Mucosa of rectum (tissue), 2 donors: Measurements from ENCODE around the gene MGRN1.

Experiments used
- H3K27ac ChIP-seq, 2 donors: one replicate each; pipeline ENCODE4 v1.7.0; 2013; ENCODE audit warnings: inconsistent platforms in 2 of 2, low read depth in 2 of 2, low read length in 2 of 2
- H3K27me3 ChIP-seq, 2 donors: one replicate each; pipeline ENCODE4 v1.7.0; 2013; ENCODE audit warnings: low read length in 2 of 2; ENCODE audit not compliant: control insufficient read depth in 2 of 2, insufficient read depth in 2 of 2
- H3K36me3 ChIP-seq, 2 donors: one replicate each; pipeline ENCODE4 v1.7.0; 2013; ENCODE audit warnings: low read length in 2 of 2; ENCODE audit not compliant: control insufficient read depth in 2 of 2, insufficient read depth in 2 of 2
- H3K4me1 ChIP-seq, 2 donors: one replicate each; pipeline ENCODE4 v1.7.0; 2013; ENCODE audit warnings: low read length in 2 of 2, mild to moderate bottlenecking in 1 of 2; ENCODE audit not compliant: control insufficient read depth in 2 of 2, insufficient read depth in 2 of 2
- H3K4me3 ChIP-seq, 2 donors: one replicate each; pipeline ENCODE4 v1.7.0; 2013; ENCODE audit warnings: low read length in 2 of 2
- H3K9ac ChIP-seq, 2 donors: one replicate each; pipeline ENCODE4 v1.7.0; 2013; ENCODE audit warnings: low read length in 2 of 2, low read depth in 1 of 2, mild to moderate bottlenecking in 1 of 2
- H3K9me3 ChIP-seq, 2 donors: one replicate each; pipeline ENCODE4 v1.7.0; 2013; ENCODE audit warnings: low read length in 2 of 2; ENCODE audit not compliant: control insufficient read depth in 2 of 2
- donor health status: healthy.
- donor health status: Normal muscosa, but diverticular disease.

The MGRN1 gene

GRCh38 chr16:4624015-4624826 lies at the start of gene MGRN1:
Gene MGRN1 (plus strand): TSS chr16:4624826. CDS start chr16:4624961, 135 bp downstream.
- Histone ChIP-seq H3K4me3 (peak within 1 kb of the TSS; percentile 90 to 96), H3K36me3 (peaks cover 0 to 5% of the 10 kb centered on the region in 2 donors), H3K27ac (peak within 1 kb of the TSS; percentile 96), H3K27me3 (no peaks in the 10 kb centered on the region), H3K9me3 (no peaks in the 10 kb centered on the region), H3K4me1 (peaks cover 11 to 18% of the 10 kb centered on the region in 2 donors), H3K9ac (peak within 1 kb of the TSS; percentile 84 to 98)

DNA sequence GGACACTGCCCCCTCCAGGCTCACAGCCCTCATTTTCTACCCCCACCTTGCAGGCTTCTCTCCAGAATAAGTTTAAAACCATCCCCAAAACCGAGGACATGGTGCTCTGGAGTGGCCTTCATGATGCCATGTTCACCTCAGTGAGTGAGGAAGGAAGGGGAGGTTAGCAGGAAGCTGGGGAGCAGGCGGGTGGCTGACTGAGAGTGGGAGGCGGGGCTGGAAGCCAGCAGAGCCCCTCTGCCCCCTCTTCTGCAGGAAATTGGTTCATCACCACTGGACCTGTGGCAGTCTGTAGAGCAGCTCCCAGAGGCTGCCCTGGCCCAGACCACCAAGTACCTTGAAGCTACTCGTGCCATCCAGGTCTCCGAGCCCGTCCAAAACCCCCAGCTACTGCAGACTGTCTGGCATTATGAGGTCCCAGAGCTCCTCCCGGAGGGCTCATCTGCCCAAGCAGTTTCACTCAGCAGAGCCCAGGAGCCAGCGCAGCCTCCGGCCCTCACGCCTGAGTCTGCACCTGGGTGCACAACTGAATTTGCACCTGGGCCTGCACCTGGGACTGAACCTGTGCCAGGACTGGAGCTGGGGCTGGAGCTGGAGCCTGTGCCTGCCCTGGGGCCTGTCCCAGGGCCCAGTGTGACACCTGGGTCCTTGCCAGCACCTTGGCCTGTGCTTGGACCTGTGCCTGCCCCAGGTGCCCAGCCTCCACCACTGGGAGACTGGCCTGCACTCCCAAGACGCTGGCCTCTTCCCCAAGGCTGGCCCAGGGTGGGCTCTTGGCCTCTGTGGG lies 49.5 kb upstream of the MGRN1 start:
- Histone ChIP-seq H3K9ac (no peak overlapping the region), H3K4me3 (no peak overlapping the region), H3K27me3 (no peaks in the 10 kb centered on the region), H3K36me3 (no peaks in the 10 kb centered on the region), H3K9me3 (no peaks in the 10 kb centered on the region), H3K4me1 (no peaks in the 10 kb centered on the region), H3K27ac (no peak overlapping the region)

DNA sequence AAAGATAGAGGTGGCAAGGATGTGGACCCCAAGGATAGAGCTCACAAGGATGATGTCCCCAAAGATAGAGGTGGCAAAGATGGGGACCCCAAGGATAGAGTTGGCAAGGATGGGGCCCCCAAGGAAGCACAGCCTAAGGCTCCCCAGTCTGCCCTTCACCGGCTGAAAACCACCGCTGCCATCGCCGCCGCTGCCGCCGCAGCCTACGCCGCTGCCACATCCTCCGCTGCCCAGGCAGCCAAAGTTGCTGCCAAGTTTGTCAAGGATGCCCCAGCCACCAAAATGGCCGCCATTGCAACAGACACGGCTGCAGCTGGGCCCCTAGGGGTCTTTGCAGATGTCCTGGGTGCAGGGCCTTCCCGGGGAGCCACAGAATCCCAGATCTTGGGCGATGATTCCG lies 48.6 kb upstream of the MGRN1 start:
- H3K4me3 ChIP-seq: no peak overlapping the region
- no peak overlapping the region for H3K9ac ChIP-seq
- no peaks in the 10 kb centered on the region for H3K4me1 ChIP-seq

GRCh38 chr16:4578961-4579530 lies 45.6 kb upstream of the MGRN1 start:
- Histone ChIP-seq H3K4me3 (no peak overlapping the region), H3K9me3 (no peaks in the 10 kb centered on the region), H3K4me1 (no peaks in the 10 kb centered on the region), H3K36me3 (no peaks in the 10 kb centered on the region), H3K27me3 (no peaks in the 10 kb centered on the region), H3K9ac (no peak overlapping the region), H3K27ac (no peak overlapping the region)

More for the DNA sequence above, 48.6 kb upstream of the MGRN1 start:
- H3K27me3 ChIP-seq: no peaks in the 10 kb centered on the region
- no peaks in the 10 kb centered on the region for H3K9me3 ChIP-seq
- no peak overlapping the region for H3K27ac ChIP-seq
- H3K36me3 ChIP-seq: no peaks in the 10 kb centered on the region

GRCh38 chr16:4580250-4580649 lies 44.4 kb upstream of the MGRN1 start:
- no peaks in the 10 kb centered on the region for H3K9me3 ChIP-seq
- H3K27ac ChIP-seq: no peak overlapping the region
- no peaks in the 10 kb centered on the region for H3K36me3 ChIP-seq
- H3K27me3 ChIP-seq: no peaks in the 10 kb centered on the region
- no peaks in the 10 kb centered on the region for H3K4me1 ChIP-seq
- H3K4me3 ChIP-seq: no peak overlapping the region
- no peak overlapping the region for H3K9ac ChIP-seq

- Histone ChIP-seq H3K4me1 (no peaks in the 10 kb centered on the region), H3K27ac (no peak overlapping the region), H3K27me3 (peaks cover 3 to 5% of the 10 kb centered on the region in 2 donors), H3K9ac (no peak overlapping the region), H3K36me3 (no peaks in the 10 kb centered on the region), H3K4me3 (no peak overlapping the region), H3K9me3 (no peaks in the 10 kb centered on the region)
These were observed 40.7 kb upstream of the MGRN1 start for GRCh38 chr16:4583906-4584305.

GRCh38 chr16:4586291-4586690 lies 38.3 kb upstream of the MGRN1 start:
- no peaks in the 10 kb centered on the region for H3K36me3 ChIP-seq
- H3K4me3 ChIP-seq: no peak overlapping the region
- H3K9me3 ChIP-seq: no peaks in the 10 kb centered on the region
- no peak overlapping the region for H3K9ac ChIP-seq
- H3K27ac ChIP-seq: no peak overlapping the region
- H3K27me3 ChIP-seq: peaks cover 3 to 5% of the 10 kb centered on the region in 2 donors
- H3K4me1 ChIP-seq: no peaks in the 10 kb centered on the region

DNA sequence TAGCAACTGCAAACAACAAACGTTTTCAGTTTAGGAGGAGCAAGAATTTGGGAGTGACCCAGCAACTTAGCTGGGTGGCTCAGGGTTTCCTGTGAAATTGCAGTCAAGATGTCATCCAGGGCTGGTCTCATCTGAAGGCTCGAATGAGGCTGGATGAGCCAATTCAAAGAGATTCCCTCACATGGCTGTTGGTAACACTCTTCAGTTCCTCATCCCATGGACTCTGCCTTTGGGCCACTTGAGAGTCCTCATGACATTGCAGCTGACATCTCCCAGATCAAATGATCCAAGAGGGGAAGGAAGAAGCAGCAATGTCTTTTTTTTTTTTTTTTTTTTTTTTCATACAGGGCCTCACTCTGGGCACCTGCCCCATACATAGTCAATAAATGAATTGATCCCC lies 36.2 kb upstream of the MGRN1 start:
- peaks cover 3 to 5% of the 10 kb centered on the region in 2 donors for H3K27me3 ChIP-seq
- no peak overlapping the region for H3K27ac ChIP-seq
- H3K36me3 ChIP-seq: no peaks in the 10 kb centered on the region
- no peak overlapping the region for H3K4me3 ChIP-seq
- H3K9me3 ChIP-seq: no peaks in the 10 kb centered on the region
- no peak overlapping the region for H3K9ac ChIP-seq
- no peaks in the 10 kb centered on the region for H3K4me1 ChIP-seq

GRCh38 chr16:4588961-4589360 lies 35.7 kb upstream of the MGRN1 start:
- no peak overlapping the region for H3K4me3 ChIP-seq
- H3K9ac ChIP-seq: no peak overlapping the region
- H3K9me3 ChIP-seq: no peaks in the 10 kb centered on the region
- H3K27me3 ChIP-seq: peaks cover 3 to 5% of the 10 kb centered on the region in 2 donors
- H3K27ac ChIP-seq: no peak overlapping the region
- no peaks in the 10 kb centered on the region for H3K36me3 ChIP-seq
- H3K4me1 ChIP-seq: no peaks in the 10 kb centered on the region

- no peak overlapping the region for H3K9ac ChIP-seq
- peaks cover under 1 to 3% of the 10 kb centered on the region in 2 donors for H3K27me3 ChIP-seq
- H3K9me3 ChIP-seq: no peaks in the 10 kb centered on the region
- H3K27ac ChIP-seq: no peak overlapping the region
- no peaks in the 10 kb centered on the region for H3K4me1 ChIP-seq
- no peaks in the 10 kb centered on the region for H3K36me3 ChIP-seq
- H3K4me3 ChIP-seq: no peak overlapping the region
These were observed 33.4 kb upstream of the MGRN1 start for GRCh38 chr16:4591191-4591590.
